ENCODE results near the gene PWP2.
"Not testable (repeated sequence)": the region's sequence is repeated elsewhere in the genome, so short reads cannot be mapped to it uniquely, and the experiment has no call there.

DNA sequence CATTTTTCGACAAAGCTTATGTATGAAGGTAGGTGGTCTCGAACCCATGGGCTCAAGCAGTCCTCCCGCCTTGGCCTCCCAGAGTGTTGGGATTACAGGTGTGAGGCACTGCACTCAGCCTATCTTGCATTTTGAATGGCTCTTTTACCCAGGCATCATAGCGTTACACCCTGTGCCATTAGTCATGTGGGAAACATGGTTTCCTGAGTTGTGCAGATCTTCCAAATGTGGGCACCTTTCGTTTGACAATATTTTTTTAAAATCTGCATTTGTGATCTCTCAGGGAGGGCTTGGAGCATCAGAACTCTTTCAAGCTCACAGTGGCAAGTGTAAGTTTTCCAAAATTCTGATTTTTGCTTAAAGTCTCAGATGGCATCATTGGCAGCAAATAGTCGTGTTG, 8.7 kb upstream of the PWP2 start:
- TF ChIP-seq, protein P1, sequence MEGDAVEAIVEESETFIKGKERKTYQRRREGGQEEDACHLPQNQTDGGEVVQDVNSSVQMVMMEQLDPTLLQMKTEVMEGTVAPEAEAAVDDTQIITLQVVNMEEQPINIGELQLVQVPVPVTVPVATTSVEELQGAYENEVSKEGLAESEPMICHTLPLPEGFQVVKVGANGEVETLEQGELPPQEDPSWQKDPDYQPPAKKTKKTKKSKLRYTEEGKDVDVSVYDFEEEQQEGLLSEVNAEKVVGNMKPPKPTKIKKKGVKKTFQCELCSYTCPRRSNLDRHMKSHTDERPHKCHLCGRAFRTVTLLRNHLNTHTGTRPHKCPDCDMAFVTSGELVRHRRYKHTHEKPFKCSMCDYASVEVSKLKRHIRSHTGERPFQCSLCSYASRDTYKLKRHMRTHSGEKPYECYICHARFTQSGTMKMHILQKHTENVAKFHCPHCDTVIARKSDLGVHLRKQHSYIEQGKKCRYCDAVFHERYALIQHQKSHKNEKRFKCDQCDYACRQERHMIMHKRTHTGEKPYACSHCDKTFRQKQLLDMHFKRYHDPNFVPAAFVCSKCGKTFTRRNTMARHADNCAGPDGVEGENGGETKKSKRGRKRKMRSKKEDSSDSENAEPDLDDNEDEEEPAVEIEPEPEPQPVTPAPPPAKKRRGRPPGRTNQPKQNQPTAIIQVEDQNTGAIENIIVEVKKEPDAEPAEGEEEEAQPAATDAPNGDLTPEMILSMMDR (optimal IDR thresholded peaks at IDR 0.05 in 1 of 3, IDR thresholded peaks at IDR 0.05 in 1 of 3, conservative IDR thresholded peaks at IDR 0.05 in 1 of 3; ENCODE audit: extremely low read depth in 1 of 3, insufficient read depth in 2 of 3, low read length in 3 of 3), result not testable (repeated sequence)
- not testable (repeated sequence) for TF ChIP-seq EZH2 (IDR thresholded peaks at IDR 0.05; ENCODE audit: low read length)

All from keratinocyte (primary cell).